Measurements from ENCODE around the gene CRBN. TPM values are rescaled to one million over a fixed set of nuclear protein-coding genes. Genes with fewer than 3 reads are reported as not detected.

Gene CRBN
- total RNA-seq, 2 donors from 2014 or later: 48.3 to 62.9 TPM

- H3K4me3 Mint-ChIP-seq: peak overlapping the region; percentile 95 to 98
- H3K27ac Mint-ChIP-seq: peak overlapping the region; percentile 99
- H3K27me3 Mint-ChIP-seq (ENCODE audit: low read depth): no peaks in the 10 kb centered on the region
- H3K9me3 Mint-ChIP-seq: no peaks in the 10 kb centered on the region
- no peak for ATAC-seq (replicated peaks in 1 of 2)
- peaks cover 47% of the 10 kb centered on the region for H3K4me1 Mint-ChIP-seq (ENCODE audit: low read depth)
- peaks cover 15 to 19% of the 10 kb centered on the region in 2 donors for H3K36me3 Mint-ChIP-seq (ENCODE audit: insufficient read depth in 2 of 2)
- DNase-seq: no peak
Observed at GRCh38 chr3:3125977-3126376, 53.5 kb downstream of the CRBN start.

GRCh38 chr3:3119393-3119851 lies 60.1 kb downstream of the CRBN start:
- peaks cover 0 to 2% of the 10 kb centered on the region in 2 donors for H3K36me3 Mint-ChIP-seq (ENCODE audit: insufficient read depth in 2 of 2)
- peaks cover 14% of the 10 kb centered on the region for H3K4me1 Mint-ChIP-seq (ENCODE audit: low read depth)
- no peak overlapping the region for H3K27ac Mint-ChIP-seq
- H3K4me3 Mint-ChIP-seq: peak overlapping the region in 1 of 2 donors; percentile 20
- H3K9me3 Mint-ChIP-seq: no peaks in the 10 kb centered on the region
- H3K27me3 Mint-ChIP-seq (ENCODE audit: low read depth): no peaks in the 10 kb centered on the region
- ATAC-seq (replicated peaks in 1 of 2) (peak; percentile 96 to 97), DNase-seq (peak; percentile 65 to 68)

GRCh38 chr3:3117651-3118050 lies 61.8 kb downstream of the CRBN start:
- ATAC-seq (replicated peaks in 1 of 2): no peak
- peaks cover 0 to 2% of the 10 kb centered on the region in 2 donors for H3K36me3 Mint-ChIP-seq (ENCODE audit: insufficient read depth in 2 of 2)
- no peaks in the 10 kb centered on the region for H3K9me3 Mint-ChIP-seq
- H3K27me3 Mint-ChIP-seq (ENCODE audit: low read depth): no peaks in the 10 kb centered on the region
- peaks cover 14% of the 10 kb centered on the region for H3K4me1 Mint-ChIP-seq (ENCODE audit: low read depth)
- H3K4me3 Mint-ChIP-seq: no peak overlapping the region
- H3K27ac Mint-ChIP-seq: no peak overlapping the region
- DNase-seq: no peak

- Mint-ChIP-seq H3K4me1 (ENCODE audit: low read depth) (peaks cover 18% of the 10 kb centered on the region), H3K4me3 (no peak overlapping the region), H3K9me3 (no peaks in the 10 kb centered on the region), H3K27ac (no peak overlapping the region), H3K36me3 (ENCODE audit: insufficient read depth in 2 of 2) (peaks cover 0 to 2% of the 10 kb centered on the region in 2 donors), H3K27me3 (ENCODE audit: low read depth) (no peaks in the 10 kb centered on the region)
- no peak for DNase-seq
- ATAC-seq (replicated peaks in 1 of 2): peak; percentile 14 to 71
Observed at GRCh38 chr3:3113042-3113709, 66.3 kb downstream of the CRBN start.

GRCh38 chr3:3110749-3111361 lies 68.6 kb downstream of the CRBN start:
- Mint-ChIP-seq H3K4me1 (ENCODE audit: low read depth) (peaks cover 19% of the 10 kb centered on the region), H3K27me3 (ENCODE audit: low read depth) (no peaks in the 10 kb centered on the region), H3K9me3 (no peaks in the 10 kb centered on the region), H3K27ac (peak overlapping the region; percentile 38), H3K36me3 (ENCODE audit: insufficient read depth in 2 of 2) (peaks cover 0 to 2% of the 10 kb centered on the region in 2 donors), H3K4me3 (peak overlapping the region; percentile 9 to 88)
- DNase-seq: no peak
- ATAC-seq (replicated peaks in 1 of 2): no peak

GRCh38 chr3:3110299-3110630 lies 69.2 kb downstream of the CRBN start, which contains the start of gene IL5RA:
IL5RA (minus strand) TSS chr3:3110374; CDS start chr3:3104984, 5,390 bp downstream.
- DNase-seq: peak in 1 of 2 donors; percentile 19
- Mint-ChIP-seq H3K9me3 (no peaks in the 10 kb centered on the region), H3K27ac (peak within 1 kb of the TSS; percentile 90), H3K27me3 (ENCODE audit: low read depth) (peaks cover 3% of the 10 kb centered on the region), H3K36me3 (ENCODE audit: insufficient read depth in 2 of 2) (no peaks in the 10 kb centered on the region), H3K4me3 (peak within 1 kb of the TSS; percentile 27 to 88), H3K4me1 (ENCODE audit: low read depth) (peaks cover 17% of the 10 kb centered on the region)
- peak; percentile 71 to 76 for ATAC-seq (replicated peaks in 1 of 2)

GRCh38 chr3:3109407-3110298 lies 69.8 kb downstream of the CRBN start:
- DNase-seq (peak in 1 of 2 donors; percentile 9), ATAC-seq (replicated peaks in 1 of 2) (peak; percentile 59 to 63)
- peak overlapping the region; percentile 27 to 88 for H3K4me3 Mint-ChIP-seq
- no peaks in the 10 kb centered on the region for H3K36me3 Mint-ChIP-seq (ENCODE audit: insufficient read depth in 2 of 2)
- peaks cover 20% of the 10 kb centered on the region for H3K4me1 Mint-ChIP-seq (ENCODE audit: low read depth)
- H3K27me3 Mint-ChIP-seq (ENCODE audit: low read depth): peaks cover 7% of the 10 kb centered on the region
- H3K9me3 Mint-ChIP-seq: no peaks in the 10 kb centered on the region
- H3K27ac Mint-ChIP-seq: peak overlapping the region; percentile 90

GRCh38 chr3:3107858-3108257 lies 71.6 kb downstream of the CRBN start:
- H3K4me3 Mint-ChIP-seq: peak overlapping the region in 1 of 2 donors; percentile 53
- H3K36me3 Mint-ChIP-seq (ENCODE audit: insufficient read depth in 2 of 2): no peaks in the 10 kb centered on the region
- peaks cover 20% of the 10 kb centered on the region for H3K4me1 Mint-ChIP-seq (ENCODE audit: low read depth)
- no peaks in the 10 kb centered on the region for H3K9me3 Mint-ChIP-seq
- ATAC-seq (replicated peaks in 1 of 2) (peak; percentile 37 to 38), DNase-seq (no peak)
- H3K27me3 Mint-ChIP-seq (ENCODE audit: low read depth): peaks cover 7% of the 10 kb centered on the region
- peak overlapping the region; percentile 80 for H3K27ac Mint-ChIP-seq

GRCh38 chr3:3107181-3107580 lies 72.3 kb downstream of the CRBN start:
- H3K27ac Mint-ChIP-seq: peak overlapping the region; percentile 80
- no peak for ATAC-seq (replicated peaks in 1 of 2)

GRCh38 chr3:3105815-3106214 lies 73.7 kb downstream of the CRBN start:
- Mint-ChIP-seq H3K27me3 (ENCODE audit: low read depth) (peaks cover 7% of the 10 kb centered on the region), H3K9me3 (no peaks in the 10 kb centered on the region), H3K4me1 (ENCODE audit: low read depth) (peaks cover 25% of the 10 kb centered on the region), H3K4me3 (no peak overlapping the region), H3K27ac (no peak overlapping the region), H3K36me3 (ENCODE audit: insufficient read depth in 2 of 2) (no peaks in the 10 kb centered on the region)
- ATAC-seq (replicated peaks in 1 of 2) (no peak), DNase-seq (no peak)

More at GRCh38 chr3:3107181-3107580, 72.3 kb downstream of the CRBN start:
- DNase-seq: no peak
- H3K36me3 Mint-ChIP-seq (ENCODE audit: insufficient read depth in 2 of 2): no peaks in the 10 kb centered on the region
- H3K27me3 Mint-ChIP-seq (ENCODE audit: low read depth): peaks cover 7% of the 10 kb centered on the region
- H3K4me1 Mint-ChIP-seq (ENCODE audit: low read depth): peaks cover 21% of the 10 kb centered on the region
- peak overlapping the region in 1 of 2 donors; percentile 53 for H3K4me3 Mint-ChIP-seq
- no peaks in the 10 kb centered on the region for H3K9me3 Mint-ChIP-seq

- Mint-ChIP-seq H3K36me3 (ENCODE audit: insufficient read depth in 2 of 2) (no peaks in the 10 kb centered on the region), H3K27ac (no peak overlapping the region), H3K4me1 (ENCODE audit: low read depth) (peaks cover 25% of the 10 kb centered on the region), H3K4me3 (no peak overlapping the region), H3K9me3 (no peaks in the 10 kb centered on the region), H3K27me3 (ENCODE audit: low read depth) (peaks cover 7% of the 10 kb centered on the region)
- no peak for ATAC-seq (replicated peaks in 1 of 2)
- no peak for DNase-seq
Observed at GRCh38 chr3:3105246-3105645, 74.2 kb downstream of the CRBN start.

- no peak overlapping the region for H3K27ac Mint-ChIP-seq
- H3K4me1 Mint-ChIP-seq (ENCODE audit: low read depth): peaks cover 11% of the 10 kb centered on the region
- H3K4me3 Mint-ChIP-seq: no peak overlapping the region
- ATAC-seq (replicated peaks in 1 of 2) (no peak), DNase-seq (no peak)
- no peaks in the 10 kb centered on the region for H3K9me3 Mint-ChIP-seq
- H3K27me3 Mint-ChIP-seq (ENCODE audit: low read depth): peaks cover 7% of the 10 kb centered on the region
- H3K36me3 Mint-ChIP-seq (ENCODE audit: insufficient read depth in 2 of 2): no peaks in the 10 kb centered on the region
Observed at GRCh38 chr3:3102751-3103150, 76.7 kb downstream of the CRBN start.
